ENCODE measurements around the gene SEPHS1.
"Not testable (repeated sequence)": the region's sequence is repeated elsewhere in the genome, so short reads cannot be mapped to it uniquely, and the experiment has no call there.

The SEPHS1 gene

DNA sequence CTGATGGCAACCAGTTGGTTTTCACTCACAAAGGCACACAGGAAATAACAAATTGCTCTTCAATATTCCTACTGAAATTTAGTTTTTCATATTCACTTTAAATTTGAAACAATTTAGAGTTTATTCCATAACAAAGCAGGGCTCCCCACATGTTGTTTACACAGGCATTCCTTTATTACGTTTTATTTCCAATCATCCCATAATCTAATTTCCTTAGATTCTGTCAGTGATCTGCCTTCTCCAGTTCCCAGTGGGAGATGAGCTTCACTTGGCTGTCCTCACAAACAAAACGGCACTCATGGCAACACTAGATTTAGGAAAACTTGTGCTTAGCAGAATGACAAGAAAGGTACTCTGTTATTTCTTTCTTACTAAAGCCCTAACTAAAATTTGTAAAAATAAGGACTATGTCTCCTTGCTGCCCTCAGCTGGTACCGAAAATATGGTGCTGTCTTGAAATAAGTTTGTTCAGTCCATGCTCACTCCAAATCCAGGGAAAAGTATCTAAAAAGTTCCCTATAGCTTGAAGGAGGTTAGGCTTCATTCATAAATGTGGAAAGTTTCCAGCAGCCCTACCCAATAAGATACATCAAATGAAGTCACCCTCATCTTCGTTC is 71.2 kb downstream of the SEPHS1 start:
- TF ChIP-seq, protein P1, sequence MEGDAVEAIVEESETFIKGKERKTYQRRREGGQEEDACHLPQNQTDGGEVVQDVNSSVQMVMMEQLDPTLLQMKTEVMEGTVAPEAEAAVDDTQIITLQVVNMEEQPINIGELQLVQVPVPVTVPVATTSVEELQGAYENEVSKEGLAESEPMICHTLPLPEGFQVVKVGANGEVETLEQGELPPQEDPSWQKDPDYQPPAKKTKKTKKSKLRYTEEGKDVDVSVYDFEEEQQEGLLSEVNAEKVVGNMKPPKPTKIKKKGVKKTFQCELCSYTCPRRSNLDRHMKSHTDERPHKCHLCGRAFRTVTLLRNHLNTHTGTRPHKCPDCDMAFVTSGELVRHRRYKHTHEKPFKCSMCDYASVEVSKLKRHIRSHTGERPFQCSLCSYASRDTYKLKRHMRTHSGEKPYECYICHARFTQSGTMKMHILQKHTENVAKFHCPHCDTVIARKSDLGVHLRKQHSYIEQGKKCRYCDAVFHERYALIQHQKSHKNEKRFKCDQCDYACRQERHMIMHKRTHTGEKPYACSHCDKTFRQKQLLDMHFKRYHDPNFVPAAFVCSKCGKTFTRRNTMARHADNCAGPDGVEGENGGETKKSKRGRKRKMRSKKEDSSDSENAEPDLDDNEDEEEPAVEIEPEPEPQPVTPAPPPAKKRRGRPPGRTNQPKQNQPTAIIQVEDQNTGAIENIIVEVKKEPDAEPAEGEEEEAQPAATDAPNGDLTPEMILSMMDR (IDR thresholded peaks at IDR 0.05), result no peak
- no peaks in the 10 kb centered on the region for H3K36me3 ChIP-seq (ENCODE audit: control insufficient read depth, insufficient read depth, low read length)
- no peaks in the 10 kb centered on the region for H3K4me1 ChIP-seq
- H3K27me3 ChIP-seq (ENCODE audit: control insufficient read depth, insufficient read depth, low read length), result no peaks in the 10 kb centered on the region
- no peak overlapping the region for H3K9ac ChIP-seq
- H3K79me2 ChIP-seq, result no peaks in the 10 kb centered on the region
- H3K27ac ChIP-seq, result no peak overlapping the region
- no peaks in the 10 kb centered on the region for H3K9me3 ChIP-seq (ENCODE audit: control insufficient read depth, low read length)
- H3K4me3 ChIP-seq (ENCODE audit: low read depth, low read length), result no peak overlapping the region
- no peak overlapping the region for H3K4me2 ChIP-seq (ENCODE audit: low read length)
- no peak overlapping the region for H2AFZ ChIP-seq

DNA sequence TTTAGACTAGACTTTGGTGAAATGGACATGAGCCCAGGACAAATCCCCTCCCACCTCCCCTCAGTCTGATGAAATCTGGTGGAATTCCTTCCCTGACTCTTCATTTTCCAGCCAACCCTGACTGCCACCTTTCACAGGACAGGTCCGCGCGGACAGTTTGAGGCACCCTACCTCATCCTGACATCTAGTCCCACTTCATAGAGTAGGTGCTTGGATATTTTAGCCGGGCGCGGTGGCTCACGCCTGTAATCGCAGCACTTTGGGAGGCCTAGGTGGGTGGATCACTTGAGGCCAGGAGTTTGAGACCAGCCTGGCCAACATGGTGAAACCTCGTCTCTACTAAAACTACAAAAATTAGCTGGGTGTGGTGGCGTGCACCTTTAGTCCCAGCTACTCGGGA is 71.9 kb downstream of the SEPHS1 start:
- not testable (repeated sequence) for H3K4me1 ChIP-seq; H3K4me3 ChIP-seq (ENCODE audit: low read depth, low read length); H3K9me3 ChIP-seq (ENCODE audit: control insufficient read depth, low read length); H2AFZ ChIP-seq; H3K9ac ChIP-seq; H3K27me3 ChIP-seq (ENCODE audit: control insufficient read depth, insufficient read depth, low read length); H3K36me3 ChIP-seq (ENCODE audit: control insufficient read depth, insufficient read depth, low read length); H3K79me2 ChIP-seq; H3K4me2 ChIP-seq (ENCODE audit: low read length); H3K27ac ChIP-seq

DNA sequence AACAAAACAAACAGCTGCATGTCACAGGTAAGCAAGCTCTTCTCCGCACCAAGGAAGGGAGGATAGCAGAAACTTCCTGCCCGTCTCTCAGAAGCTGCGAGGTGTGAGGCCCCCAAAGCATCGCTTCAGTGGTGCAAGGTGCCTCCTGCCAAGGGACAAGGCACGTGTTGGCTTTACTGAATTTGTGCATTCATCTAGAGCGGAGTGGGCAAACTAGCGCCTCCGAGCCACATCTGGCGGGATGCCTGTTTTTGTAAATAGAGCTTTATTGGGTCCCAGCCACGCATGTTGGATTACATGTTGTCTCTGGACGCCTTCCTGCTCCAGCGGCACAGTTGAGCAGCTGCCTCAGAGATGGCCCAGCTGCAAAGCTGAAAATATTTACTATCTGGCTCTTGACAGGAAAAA is 75.9 kb downstream of the SEPHS1 start:
- H3K27me3 ChIP-seq (ENCODE audit: control insufficient read depth, insufficient read depth, low read length), result no peaks in the 10 kb centered on the region
- H3K79me2 ChIP-seq, result no peaks in the 10 kb centered on the region
- H3K36me3 ChIP-seq (ENCODE audit: control insufficient read depth, insufficient read depth, low read length), result no peaks in the 10 kb centered on the region
- no peaks in the 10 kb centered on the region for H3K4me1 ChIP-seq
- no peak overlapping the region for H3K27ac ChIP-seq
- H3K9ac ChIP-seq, result no peak overlapping the region
- no peak overlapping the region for H3K4me2 ChIP-seq (ENCODE audit: low read length)
- H2AFZ ChIP-seq, result peak overlapping the region; percentile 69
- no peak overlapping the region for H3K4me3 ChIP-seq (ENCODE audit: low read depth, low read length)
- no peaks in the 10 kb centered on the region for H3K9me3 ChIP-seq (ENCODE audit: control insufficient read depth, low read length)
- TF ChIP-seq, protein P1 (IDR thresholded peaks at IDR 0.05), result no peak

DNA sequence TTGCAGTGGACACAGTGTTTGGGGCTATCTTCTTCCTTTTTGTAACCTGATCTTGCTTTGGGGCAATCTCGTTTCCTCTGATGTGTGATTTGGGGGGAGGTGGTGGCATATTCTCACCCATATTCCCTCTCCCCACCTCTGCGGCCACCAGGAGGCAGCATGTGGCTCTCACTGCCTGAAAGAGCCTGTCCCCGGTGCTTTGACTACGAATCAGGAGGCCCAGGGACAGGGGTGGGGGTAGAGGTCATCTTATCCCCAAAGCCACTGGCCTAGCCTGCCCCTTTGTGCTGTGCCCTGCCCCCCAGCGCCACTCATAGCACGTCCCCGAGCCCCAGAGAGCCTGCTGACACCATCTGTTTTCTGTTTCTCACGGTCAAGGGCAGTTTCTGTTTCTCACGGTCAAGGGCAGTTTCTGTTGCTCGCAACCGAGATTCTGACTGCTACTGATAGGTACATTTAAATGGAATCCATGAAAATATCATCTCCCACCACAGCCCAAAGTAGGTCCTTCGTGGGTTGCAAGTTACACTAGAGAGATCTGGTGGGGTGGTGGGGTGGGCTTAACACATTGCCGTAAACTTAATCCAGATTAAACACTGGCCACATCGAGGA is 76.4 kb downstream of the SEPHS1 start:
- Histone ChIP-seq H3K4me1 (no peaks in the 10 kb centered on the region), H3K36me3 (ENCODE audit: control insufficient read depth, insufficient read depth, low read length) (no peaks in the 10 kb centered on the region), H3K79me2 (no peaks in the 10 kb centered on the region), H3K9me3 (ENCODE audit: control insufficient read depth, low read length) (no peaks in the 10 kb centered on the region), H3K27ac (no peak overlapping the region), H3K27me3 (ENCODE audit: control insufficient read depth, insufficient read depth, low read length) (no peaks in the 10 kb centered on the region), H3K9ac (no peak overlapping the region), H3K4me2 (ENCODE audit: low read length) (no peak overlapping the region), H3K4me3 (ENCODE audit: low read depth, low read length) (no peak overlapping the region), H2AFZ (peak overlapping the region; percentile 69)
- TF ChIP-seq, protein P1 (IDR thresholded peaks at IDR 0.05), result peak; percentile 32

DNA sequence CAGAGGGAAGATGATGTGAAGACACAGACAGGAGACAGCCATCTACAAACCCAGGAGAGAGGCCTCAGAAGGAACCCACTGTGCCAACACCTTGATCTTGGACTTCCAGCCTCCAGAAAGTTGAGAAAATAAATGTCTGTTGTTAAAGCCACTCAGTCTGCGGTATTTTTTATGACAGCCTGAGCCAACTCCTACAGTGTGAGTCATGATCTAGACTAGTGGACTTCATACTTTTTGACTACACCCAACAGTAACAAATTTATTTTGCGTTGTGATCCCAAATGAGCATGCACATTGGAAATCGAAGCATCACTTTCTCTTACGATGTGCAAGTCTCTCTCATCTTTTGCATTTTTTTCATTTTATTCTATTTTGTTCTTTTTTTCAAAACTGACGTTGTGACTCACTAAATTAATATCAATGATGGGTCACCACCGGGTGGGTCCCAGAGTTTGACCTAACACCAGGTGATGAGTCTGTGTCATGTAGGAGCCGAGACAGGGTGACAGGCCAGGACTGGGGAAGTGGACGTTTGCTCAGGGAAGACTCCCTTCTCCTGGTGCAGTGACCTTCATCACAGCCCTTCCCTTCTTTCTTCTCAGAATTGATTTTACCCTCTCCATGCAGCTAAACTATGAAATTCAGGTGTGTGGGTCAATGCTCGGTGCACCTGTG is 77.1 kb downstream of the SEPHS1 start:
- no peaks in the 10 kb centered on the region for H3K4me1 ChIP-seq
- H2AFZ ChIP-seq, result peak overlapping the region; percentile 69
- H3K79me2 ChIP-seq, result no peaks in the 10 kb centered on the region
- no peak overlapping the region for H3K4me3 ChIP-seq (ENCODE audit: low read depth, low read length)
- no peaks in the 10 kb centered on the region for H3K36me3 ChIP-seq (ENCODE audit: control insufficient read depth, insufficient read depth, low read length)
- no peak overlapping the region for H3K4me2 ChIP-seq (ENCODE audit: low read length)
- no peak overlapping the region for H3K9ac ChIP-seq
- H3K9me3 ChIP-seq (ENCODE audit: control insufficient read depth, low read length), result no peaks in the 10 kb centered on the region
- H3K27ac ChIP-seq, result no peak overlapping the region
- TF ChIP-seq, protein P1 (IDR thresholded peaks at IDR 0.05), result no peak
- no peaks in the 10 kb centered on the region for H3K27me3 ChIP-seq (ENCODE audit: control insufficient read depth, insufficient read depth, low read length)

Measured in parathyroid adenoma (tissue), 2 donors.